ENCODE data around the gene EGFL6.
"Not testable (repeated sequence)": the region's sequence is repeated elsewhere in the genome, so short reads cannot be mapped to it uniquely, and the experiment has no call there.

The EGFL6 gene

GRCh38 chrX:13658602-13659001 is 89.2 kb downstream of the EGFL6 start:
- Histone ChIP-seq H3K9ac (ENCODE audit: low read length in 5 of 5) (no peak overlapping the region), H3K36me3 (ENCODE audit: control insufficient read depth in 5 of 5, insufficient read depth in 5 of 5, low read length in 5 of 5) (peaks cover 0 to 4% (median 3%) of the 10 kb centered on the region in 5 donors), H3K9me3 (ENCODE audit: control insufficient read depth in 5 of 5, low read length in 5 of 5) (no peaks in the 10 kb centered on the region), H3K4me1 (ENCODE audit: control insufficient read depth in 5 of 5, insufficient read depth in 5 of 5, low read length in 5 of 5) (peaks cover 2 to 22% (median 8%) of the 10 kb centered on the region in 5 donors), H3K27ac (ENCODE audit: low read depth, low read length) (peak overlapping the region; percentile 51), H3K27me3 (ENCODE audit: control insufficient read depth in 5 of 5, insufficient read depth in 4 of 5, low read length in 5 of 5) (peaks cover 0 to 4% (median 0%) of the 10 kb centered on the region in 5 donors), H3K4me3 (ENCODE audit: low read depth in 1 of 5, low read length in 5 of 5) (no peak overlapping the region)

- Histone ChIP-seq H3K4me3 (ENCODE audit: low read depth in 1 of 5, low read length in 5 of 5) (no peak overlapping the region), H3K4me1 (ENCODE audit: control insufficient read depth in 5 of 5, insufficient read depth in 5 of 5, low read length in 5 of 5) (peaks cover 0 to 19% (median 5%) of the 10 kb centered on the region in 5 donors), H3K9ac (ENCODE audit: low read length in 5 of 5) (no peak overlapping the region), H3K27ac (ENCODE audit: low read depth, low read length) (peak overlapping the region; percentile 51), H3K9me3 (ENCODE audit: control insufficient read depth in 5 of 5, low read length in 5 of 5) (no peaks in the 10 kb centered on the region), H3K36me3 (ENCODE audit: control insufficient read depth in 5 of 5, insufficient read depth in 5 of 5, low read length in 5 of 5) (peaks cover 0 to 4% (median 3%) of the 10 kb centered on the region in 5 donors), H3K27me3 (ENCODE audit: control insufficient read depth in 5 of 5, insufficient read depth in 4 of 5, low read length in 5 of 5) (peaks cover 0 to 4% (median 0%) of the 10 kb centered on the region in 5 donors)
Measured at GRCh38 chrX:13659063-13659462, 89.7 kb downstream of the EGFL6 start.

DNA sequence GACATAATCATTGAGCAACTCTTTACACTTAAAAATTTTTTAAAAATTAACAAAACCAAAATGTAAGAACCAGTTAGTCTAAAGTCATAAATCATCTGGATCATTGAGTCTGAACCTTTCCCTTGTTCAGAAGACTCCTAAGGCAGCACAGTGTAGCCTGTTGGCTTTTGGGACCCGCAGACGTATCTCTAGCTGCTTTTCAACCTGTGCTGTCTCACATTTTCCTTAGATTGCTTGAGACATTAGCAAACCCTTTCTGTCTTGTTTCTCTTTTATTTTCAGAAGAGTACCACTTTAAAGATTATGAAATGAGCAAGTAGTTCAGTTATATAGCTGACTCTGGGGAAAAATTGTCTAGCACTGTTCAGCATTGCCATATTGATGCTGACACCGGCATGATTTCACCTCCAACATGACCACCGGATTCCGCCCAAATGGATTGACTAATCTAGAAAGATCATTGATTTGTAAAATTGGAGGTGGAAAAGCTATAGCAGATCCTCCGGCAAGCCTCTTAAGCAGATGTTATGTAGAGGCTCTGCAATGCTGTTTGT is 92.4 kb downstream of the EGFL6 start:
- Histone ChIP-seq H3K9me3 (ENCODE audit: control insufficient read depth in 5 of 5, low read length in 5 of 5) (no peaks in the 10 kb centered on the region), H3K27me3 (ENCODE audit: control insufficient read depth in 5 of 5, insufficient read depth in 4 of 5, low read length in 5 of 5) (peaks cover 0 to 4% (median 0%) of the 10 kb centered on the region in 5 donors), H3K27ac (ENCODE audit: low read depth, low read length) (peak overlapping the region; percentile 48), H3K9ac (ENCODE audit: low read length in 5 of 5) (no peak overlapping the region), H3K4me3 (ENCODE audit: low read depth in 1 of 5, low read length in 5 of 5) (peak overlapping the region in 4 of 5 donors; percentile 6 to 56 (median 20)), H3K4me1 (ENCODE audit: control insufficient read depth in 5 of 5, insufficient read depth in 5 of 5, low read length in 5 of 5) (peaks cover 0 to 15% (median 7%) of the 10 kb centered on the region in 5 donors), H3K36me3 (ENCODE audit: control insufficient read depth in 5 of 5, insufficient read depth in 5 of 5, low read length in 5 of 5) (peaks cover 0 to 3% (median 3%) of the 10 kb centered on the region in 5 donors)

DNA sequence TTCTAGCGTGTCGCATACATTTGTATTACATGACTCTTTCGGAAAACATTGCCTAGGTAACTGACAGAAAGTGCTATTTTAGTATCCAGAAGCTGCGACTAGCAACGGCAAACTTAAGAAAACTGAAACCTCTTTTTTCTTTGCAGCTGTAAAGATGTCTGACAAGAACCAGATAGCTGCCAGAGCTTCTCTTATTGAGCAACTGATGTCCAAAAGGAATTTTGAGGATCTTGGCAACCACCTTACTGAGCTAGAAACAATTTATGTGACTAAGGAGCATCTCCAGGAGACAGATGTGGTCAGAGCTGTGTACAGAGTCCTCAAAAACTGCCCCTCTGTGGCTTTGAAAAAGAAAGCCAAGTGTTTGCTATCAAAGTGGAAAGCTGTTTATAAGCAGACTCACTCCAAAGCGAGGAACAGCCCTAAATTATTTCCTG is 93.0 kb downstream of the EGFL6 start:
- peaks cover 0 to 3% (median 3%) of the 10 kb centered on the region in 5 donors for H3K36me3 ChIP-seq (ENCODE audit: control insufficient read depth in 5 of 5, insufficient read depth in 5 of 5, low read length in 5 of 5)
- H3K27me3 ChIP-seq (ENCODE audit: control insufficient read depth in 5 of 5, insufficient read depth in 4 of 5, low read length in 5 of 5) = peaks cover 0 to 4% (median 0%) of the 10 kb centered on the region in 5 donors
- no peak overlapping the region for H3K9ac ChIP-seq (ENCODE audit: low read length in 5 of 5)
- H3K27ac ChIP-seq (ENCODE audit: low read depth, low read length) = peak overlapping the region; percentile 48
- H3K4me3 ChIP-seq (ENCODE audit: low read depth in 1 of 5, low read length in 5 of 5) = peak overlapping the region in 4 of 5 donors; percentile 6 to 56 (median 20)
- no peaks in the 10 kb centered on the region for H3K9me3 ChIP-seq (ENCODE audit: control insufficient read depth in 5 of 5, low read length in 5 of 5)
- H3K4me1 ChIP-seq (ENCODE audit: control insufficient read depth in 5 of 5, insufficient read depth in 5 of 5, low read length in 5 of 5) = peaks cover 0 to 15% (median 7%) of the 10 kb centered on the region in 5 donors

GRCh38 chrX:13664020-13664419 is 94.6 kb downstream of the EGFL6 start:
- Histone ChIP-seq H3K27ac (ENCODE audit: low read depth, low read length) (peak overlapping the region; percentile 7), H3K9ac (ENCODE audit: low read length in 5 of 5) (no peak overlapping the region), H3K9me3 (ENCODE audit: control insufficient read depth in 5 of 5, low read length in 5 of 5) (no peaks in the 10 kb centered on the region), H3K36me3 (ENCODE audit: control insufficient read depth in 5 of 5, insufficient read depth in 5 of 5, low read length in 5 of 5) (peaks cover 0 to 3% (median 3%) of the 10 kb centered on the region in 5 donors), H3K4me1 (ENCODE audit: control insufficient read depth in 5 of 5, insufficient read depth in 5 of 5, low read length in 5 of 5) (peaks cover 0 to 12% (median 7%) of the 10 kb centered on the region in 5 donors), H3K4me3 (ENCODE audit: low read depth in 1 of 5, low read length in 5 of 5) (no peak overlapping the region), H3K27me3 (ENCODE audit: control insufficient read depth in 5 of 5, insufficient read depth in 4 of 5, low read length in 5 of 5) (peaks cover 0 to 4% (median 3%) of the 10 kb centered on the region in 5 donors)

GRCh38 chrX:13666836-13667235 is 97.4 kb downstream of the EGFL6 start:
- no peak overlapping the region for H3K4me3 ChIP-seq (ENCODE audit: low read depth in 1 of 5, low read length in 5 of 5)
- no peaks in the 10 kb centered on the region for H3K36me3 ChIP-seq (ENCODE audit: control insufficient read depth in 5 of 5, insufficient read depth in 5 of 5, low read length in 5 of 5)
- H3K9ac ChIP-seq (ENCODE audit: low read length in 5 of 5) = no peak overlapping the region
- H3K27me3 ChIP-seq (ENCODE audit: control insufficient read depth in 5 of 5, insufficient read depth in 4 of 5, low read length in 5 of 5) = peaks cover 0 to 6% (median 3%) of the 10 kb centered on the region in 5 donors
- no peak overlapping the region for H3K27ac ChIP-seq (ENCODE audit: low read depth, low read length)
- H3K4me1 ChIP-seq (ENCODE audit: control insufficient read depth in 5 of 5, insufficient read depth in 5 of 5, low read length in 5 of 5) = peaks cover 0 to 11% (median 7%) of the 10 kb centered on the region in 5 donors
- no peaks in the 10 kb centered on the region for H3K9me3 ChIP-seq (ENCODE audit: control insufficient read depth in 5 of 5, low read length in 5 of 5)

- no peaks in the 10 kb centered on the region for H3K36me3 ChIP-seq (ENCODE audit: control insufficient read depth in 5 of 5, insufficient read depth in 5 of 5, low read length in 5 of 5)
- H3K9me3 ChIP-seq (ENCODE audit: control insufficient read depth in 5 of 5, low read length in 5 of 5) = no peaks in the 10 kb centered on the region
- peaks cover 0 to 9% (median 4%) of the 10 kb centered on the region in 5 donors for H3K4me1 ChIP-seq (ENCODE audit: control insufficient read depth in 5 of 5, insufficient read depth in 5 of 5, low read length in 5 of 5)
- no peak overlapping the region for H3K27ac ChIP-seq (ENCODE audit: low read depth, low read length)
- H3K27me3 ChIP-seq (ENCODE audit: control insufficient read depth in 5 of 5, insufficient read depth in 4 of 5, low read length in 5 of 5) = peaks cover 0 to 7% (median 3%) of the 10 kb centered on the region in 5 donors
- H3K9ac ChIP-seq (ENCODE audit: low read length in 5 of 5) = no peak overlapping the region
- no peak overlapping the region for H3K4me3 ChIP-seq (ENCODE audit: low read depth in 1 of 5, low read length in 5 of 5)
Measured at GRCh38 chrX:13667919-13668318, 98.5 kb downstream of the EGFL6 start.

DNA sequence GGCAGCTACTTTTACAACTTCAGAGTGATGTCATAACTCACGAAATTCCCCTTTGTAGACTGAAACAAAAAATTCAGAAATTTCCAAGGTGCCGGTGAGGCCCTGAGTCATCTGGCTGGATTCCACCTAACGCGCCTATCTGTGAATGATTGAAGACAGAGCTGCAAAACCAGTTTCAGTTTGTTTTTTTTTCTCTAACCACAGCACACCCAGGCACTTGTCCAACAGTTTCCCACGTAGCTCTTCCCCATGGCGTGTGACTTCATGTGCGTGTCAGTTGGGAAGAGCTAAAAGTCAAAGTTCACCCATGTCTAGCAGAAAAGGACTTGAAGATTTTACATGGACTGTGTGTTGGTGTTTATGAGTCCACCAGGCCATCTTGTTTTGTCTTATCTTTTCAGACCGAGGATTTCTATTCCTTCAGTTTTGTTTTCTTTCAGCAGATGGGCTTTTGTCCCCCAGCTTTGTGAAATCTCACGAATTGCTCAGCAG is 99.9 kb downstream of the EGFL6 start:
- Histone ChIP-seq H3K9ac (ENCODE audit: low read length in 5 of 5) (no peak overlapping the region), H3K27me3 (ENCODE audit: control insufficient read depth in 5 of 5, insufficient read depth in 4 of 5, low read length in 5 of 5) (peaks cover 0 to 8% (median 6%) of the 10 kb centered on the region in 5 donors), H3K27ac (ENCODE audit: low read depth, low read length) (no peak overlapping the region), H3K4me1 (ENCODE audit: control insufficient read depth in 5 of 5, insufficient read depth in 5 of 5, low read length in 5 of 5) (peaks cover 0 to 4% (median 0%) of the 10 kb centered on the region in 5 donors), H3K4me3 (ENCODE audit: low read depth in 1 of 5, low read length in 5 of 5) (no peak overlapping the region), H3K9me3 (ENCODE audit: control insufficient read depth in 5 of 5, low read length in 5 of 5) (no peaks in the 10 kb centered on the region), H3K36me3 (ENCODE audit: control insufficient read depth in 5 of 5, insufficient read depth in 5 of 5, low read length in 5 of 5) (no peaks in the 10 kb centered on the region)

GRCh38 chrX:13669755-13670154 is 100.4 kb downstream of the EGFL6 start:
- not testable (repeated sequence) for H3K9ac ChIP-seq (ENCODE audit: low read length in 5 of 5); H3K27ac ChIP-seq (ENCODE audit: low read depth, low read length); H3K27me3 ChIP-seq (ENCODE audit: control insufficient read depth in 5 of 5, insufficient read depth in 4 of 5, low read length in 5 of 5); H3K4me1 ChIP-seq (ENCODE audit: control insufficient read depth in 5 of 5, insufficient read depth in 5 of 5, low read length in 5 of 5); H3K4me3 ChIP-seq (ENCODE audit: low read depth in 1 of 5, low read length in 5 of 5); H3K36me3 ChIP-seq (ENCODE audit: control insufficient read depth in 5 of 5, insufficient read depth in 5 of 5, low read length in 5 of 5); H3K9me3 ChIP-seq (ENCODE audit: control insufficient read depth in 5 of 5, low read length in 5 of 5)

DNA sequence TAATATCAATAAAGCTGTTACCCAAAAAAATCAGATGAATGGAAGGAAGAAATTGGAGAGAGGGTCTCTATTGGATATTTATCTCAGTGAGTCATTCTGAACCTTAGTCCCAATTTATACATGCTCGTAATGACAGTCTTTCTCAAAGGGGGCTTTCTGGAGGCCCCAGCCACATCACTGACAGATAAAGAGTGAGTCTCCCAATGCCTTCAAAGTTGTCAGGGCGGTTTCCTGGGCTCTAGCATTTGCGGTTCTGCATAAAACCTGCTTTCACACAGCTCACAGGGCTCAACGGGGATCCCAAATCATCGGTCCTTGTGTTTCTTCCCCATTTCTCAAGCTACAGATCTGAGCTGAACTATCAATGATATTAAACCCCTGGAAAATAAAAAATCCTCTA is 100.8 kb downstream of the EGFL6 start:
- H3K4me1 ChIP-seq (ENCODE audit: control insufficient read depth in 5 of 5, insufficient read depth in 5 of 5, low read length in 5 of 5) = peaks cover 0 to 2% (median 0%) of the 10 kb centered on the region in 5 donors
- H3K9ac ChIP-seq (ENCODE audit: low read length in 5 of 5) = no peak overlapping the region
- no peak overlapping the region for H3K4me3 ChIP-seq (ENCODE audit: low read depth in 1 of 5, low read length in 5 of 5)
- H3K27me3 ChIP-seq (ENCODE audit: control insufficient read depth in 5 of 5, insufficient read depth in 4 of 5, low read length in 5 of 5) = peaks cover 0 to 8% (median 6%) of the 10 kb centered on the region in 5 donors
- H3K27ac ChIP-seq (ENCODE audit: low read depth, low read length) = no peak overlapping the region
- no peaks in the 10 kb centered on the region for H3K9me3 ChIP-seq (ENCODE audit: control insufficient read depth in 5 of 5, low read length in 5 of 5)
- no peaks in the 10 kb centered on the region for H3K36me3 ChIP-seq (ENCODE audit: control insufficient read depth in 5 of 5, insufficient read depth in 5 of 5, low read length in 5 of 5)
